NT2/D1 (cell line): Measurements from ENCODE around the gene AJM1.
"Not testable (repeated sequence)": the region's sequence is repeated elsewhere in the genome, so short reads cannot be mapped to it uniquely, and the experiment has no call there.

Source experiments
- DNase-seq: peaks from one replicate; pipeline ENCODE4 v3.0.0-alpha.2; 2011; ENCODE audit warnings: low read depth, low spot score
- H3K27me3 ChIP-seq: 2 replicates; pipeline ENCODE4 v1.6.0; 2011; ENCODE audit warnings: mild to moderate bottlenecking; ENCODE audit not compliant: insufficient read length, insufficient read depth
- H3K36me3 ChIP-seq: 2 replicates; pipeline ENCODE4 v1.6.1; 2011; ENCODE audit warnings: mild to moderate bottlenecking, low read length, mixed read lengths; ENCODE audit not compliant: insufficient read depth, insufficient read length
- H3K4me1 ChIP-seq: 2 replicates; pipeline ENCODE4 v1.5.1; 2011; ENCODE audit not compliant: insufficient read depth, insufficient read length
- H3K4me3 ChIP-seq: 2 replicates; pipeline ENCODE4 v1.5.1; 2011; ENCODE audit warnings: low read depth; ENCODE audit not compliant: insufficient read length
- H3K9ac ChIP-seq: 2 replicates; pipeline ENCODE4 v1.6.0; 2011; ENCODE audit warnings: low read depth; ENCODE audit not compliant: insufficient read length
- H3K9me3 ChIP-seq: 2 replicates; pipeline ENCODE4 v1.5.1; 2011; ENCODE audit warnings: mild to moderate bottlenecking, low read length; ENCODE audit not compliant: insufficient read depth
- SUZ12 ChIP-seq: IDR thresholded peaks from 2 replicates; pipeline ENCODE4 v1.6.1; 2011; ENCODE audit not compliant: insufficient read length, insufficient read depth; ENCODE audit errors: extremely low read depth
- YY1 ChIP-seq: IDR thresholded peaks from 2 replicates; pipeline ENCODE4 v1.6.1; 2011; ENCODE audit not compliant: insufficient read length, insufficient read depth
- ZNF274 ChIP-seq: IDR thresholded peaks from 2 replicates; pipeline ENCODE4 v1.6.1; 2011; ENCODE audit warnings: mild to moderate bottlenecking, low read depth, low read length

Gene AJM1

GRCh38 chr9:136882109-136882946 is 40.0 kb downstream of the AJM1 start:
- DNase-seq: no peak
- Histone ChIP-seq H3K9me3 (no peaks in the 10 kb centered on the region), H3K4me1 (peaks cover 23% of the 10 kb centered on the region), H3K9ac (peak overlapping the region; percentile 69), H3K4me3 (no peak overlapping the region), H3K27me3 (no peaks in the 10 kb centered on the region), H3K36me3 (peaks cover 9% of the 10 kb centered on the region)
- TF ChIP-seq SUZ12 (no peak), ZNF274 (no peak), YY1 (no peak)

GRCh38 chr9:136882947-136883283 is 40.6 kb downstream of the AJM1 start:
- H3K36me3 ChIP-seq, H3K4me3 ChIP-seq, H3K27me3 ChIP-seq, H3K9ac ChIP-seq, H3K9me3 ChIP-seq, DNase-seq: not testable (repeated sequence)
- peaks cover 25% of the 10 kb centered on the region for H3K4me1 ChIP-seq

- not testable (repeated sequence) for DNase-seq, H3K9me3 ChIP-seq, H3K27me3 ChIP-seq, H3K9ac ChIP-seq, H3K4me3 ChIP-seq
- Histone ChIP-seq H3K36me3 (peaks cover 15% of the 10 kb centered on the region), H3K4me1 (peaks cover 25% of the 10 kb centered on the region)
These were observed 41.4 kb downstream of the AJM1 start for GRCh38 chr9:136883670-136884069.

GRCh38 chr9:136885950-136886578 is 43.8 kb downstream of the AJM1 start, which contains the start of gene TRAF2:
Gene TRAF2 (plus strand): TSS chr9:136886516. CDS start chr9:136898741, 12,225 bp downstream.
- Histone ChIP-seq H3K4me1 (peaks cover 23% of the 10 kb centered on the region), H3K27me3 (no peaks in the 10 kb centered on the region), H3K9me3 (no peaks in the 10 kb centered on the region), H3K4me3 (peak within 1 kb of the TSS; percentile 92), H3K36me3 (peaks cover 33% of the 10 kb centered on the region), H3K9ac (peak within 1 kb of the TSS; percentile 95)
- peak; percentile 98 for DNase-seq
- no peak for TF ChIP-seq ZNF274
- TF ChIP-seq SUZ12: no peak
- TF ChIP-seq YY1: no peak

- Histone ChIP-seq H3K4me3 (peak overlapping the region; percentile 92), H3K9ac (peak overlapping the region; percentile 95), H3K9me3 (no peaks in the 10 kb centered on the region), H3K36me3 (peaks cover 40% of the 10 kb centered on the region), H3K27me3 (no peaks in the 10 kb centered on the region), H3K4me1 (peaks cover 18% of the 10 kb centered on the region)
- peak; percentile 22 for DNase-seq
- no peak for TF ChIP-seq SUZ12
- TF ChIP-seq ZNF274: no peak
- TF ChIP-seq YY1: no peak
These were observed 44.6 kb downstream of the AJM1 start for GRCh38 chr9:136886610-136887597.

- no peak for TF ChIP-seq SUZ12
- no peak for TF ChIP-seq ZNF274
- Histone ChIP-seq H3K27me3 (no peaks in the 10 kb centered on the region), H3K4me1 (peaks cover 15% of the 10 kb centered on the region), H3K4me3 (no peak overlapping the region), H3K9ac (no peak overlapping the region), H3K36me3 (peaks cover 53% of the 10 kb centered on the region), H3K9me3 (no peaks in the 10 kb centered on the region)
- DNase-seq: no peak
These were observed 46.2 kb downstream of the AJM1 start for GRCh38 chr9:136888454-136888853.

- no peaks in the 10 kb centered on the region for H3K27me3 ChIP-seq
- no peak overlapping the region for H3K9ac ChIP-seq
- H3K36me3 ChIP-seq: peaks cover 59% of the 10 kb centered on the region
- H3K9me3 ChIP-seq: no peaks in the 10 kb centered on the region
- no peak overlapping the region for H3K4me3 ChIP-seq
- TF ChIP-seq SUZ12 (no peak), ZNF274 (no peak), YY1 (no peak)
- H3K4me1 ChIP-seq: peaks cover 13% of the 10 kb centered on the region
- no peak for DNase-seq
These were observed 47.6 kb downstream of the AJM1 start for GRCh38 chr9:136889858-136890257.
